UCSD-AML1 (cell line): ENCODE data around the gene SETD3.

Source experiments
- DNase-seq: peaks from one replicate; lab custom pipeline; 2025; ENCODE audit not compliant: unreplicated experiment; lab: John Stamatoyannopoulos, UW

The SETD3 gene

GRCh38 chr14:99479906-99480869 is at the start of gene SETD3:
Gene SETD3 (minus strand): TSS chr14:99480859. CDS start chr14:99465805, 15,054 bp downstream.
- DNase-seq, result peak; percentile 82

GRCh38 chr14:99529899-99530298 is 49.2 kb upstream of the SETD3 start:
- DNase-seq, result no peak

- no peak for DNase-seq
These were observed 46.9 kb upstream of the SETD3 start for GRCh38 chr14:99527427-99528076.

- no peak for DNase-seq
These were observed 46.4 kb upstream of the SETD3 start for GRCh38 chr14:99527026-99527425.

GRCh38 chr14:99525699-99526080 is 45.0 kb upstream of the SETD3 start:
- no peak for DNase-seq

GRCh38 chr14:99524804-99525698 is 44.4 kb upstream of the SETD3 start:
- no peak for DNase-seq

- DNase-seq, result no peak
These were observed 43.5 kb upstream of the SETD3 start for GRCh38 chr14:99524091-99524661.

GRCh38 chr14:99523704-99524055 is 43.0 kb upstream of the SETD3 start:
- no peak for DNase-seq

- DNase-seq, result no peak
These were observed 42.5 kb upstream of the SETD3 start for GRCh38 chr14:99522934-99523703.

GRCh38 chr14:99522457-99522891 is 41.8 kb upstream of the SETD3 start:
- DNase-seq, result no peak

- DNase-seq, result no peak
These were observed 41.4 kb upstream of the SETD3 start for GRCh38 chr14:99522025-99522401.

GRCh38 chr14:99521176-99522024 is 40.7 kb upstream of the SETD3 start:
- DNase-seq, result no peak

- DNase-seq, result no peak
These were observed 40.0 kb upstream of the SETD3 start for GRCh38 chr14:99520571-99521081.

GRCh38 chr14:99519931-99520421 is 39.3 kb upstream of the SETD3 start:
- no peak for DNase-seq

- DNase-seq, result no peak
These were observed 38.8 kb upstream of the SETD3 start for GRCh38 chr14:99519347-99519881.

GRCh38 chr14:99518441-99519346 is 38.0 kb upstream of the SETD3 start:
- DNase-seq, result peak; percentile 77

GRCh38 chr14:99517643-99518381 is 37.2 kb upstream of the SETD3 start:
- DNase-seq, result no peak
